NCI-H1694 treated with DMSO at 0.1 percent for 48 hours (cell line): Measurements from ENCODE around the gene GH1.
"Not testable (repeated sequence)": the region's sequence is repeated elsewhere in the genome, so short reads cannot be mapped to it uniquely, and the experiment has no call there.

Experiments
- DNase-seq: peaks from one replicate; lab custom pipeline; 2025; lab: John Stamatoyannopoulos, UW

GH1 gene

DNA sequence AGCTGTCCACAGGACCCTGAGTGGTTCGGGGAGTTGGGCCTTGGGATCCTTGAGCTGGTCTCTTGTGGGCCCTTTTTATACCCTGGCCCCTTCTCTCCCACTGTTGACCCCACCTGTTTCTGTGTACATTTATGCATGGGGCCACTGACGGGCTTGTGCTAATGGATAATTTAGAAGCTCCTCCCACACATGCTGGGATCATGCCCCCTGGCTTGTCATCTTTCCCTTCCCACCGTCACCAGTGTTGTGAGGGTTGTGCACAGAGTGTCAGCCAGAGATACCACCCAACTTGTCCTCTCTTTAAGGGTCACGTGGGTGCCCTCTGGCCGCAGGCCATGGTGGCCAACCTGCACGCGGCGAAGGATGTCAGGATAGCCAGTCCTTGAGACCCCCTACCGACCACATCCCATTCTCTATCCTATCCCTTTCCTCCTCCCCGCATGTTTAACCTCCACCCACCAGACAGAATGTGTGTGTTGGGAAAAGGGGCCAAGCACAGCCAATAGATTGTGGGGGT is at the start of gene GH1:
Gene GH1, minus strand, starts transcription at position 51 of the 517 bp plus-strand sequence. CDS start 63 bp downstream, outside the sequence.
- DNase-seq = not testable (repeated sequence)

GRCh38 chr17:63967953-63968352 is 49.3 kb upstream of the GH1 start:
- no peak for DNase-seq

- DNase-seq = no peak
Observed at GRCh38 chr17:63966646-63967264, 48.1 kb upstream of the GH1 start.

DNA sequence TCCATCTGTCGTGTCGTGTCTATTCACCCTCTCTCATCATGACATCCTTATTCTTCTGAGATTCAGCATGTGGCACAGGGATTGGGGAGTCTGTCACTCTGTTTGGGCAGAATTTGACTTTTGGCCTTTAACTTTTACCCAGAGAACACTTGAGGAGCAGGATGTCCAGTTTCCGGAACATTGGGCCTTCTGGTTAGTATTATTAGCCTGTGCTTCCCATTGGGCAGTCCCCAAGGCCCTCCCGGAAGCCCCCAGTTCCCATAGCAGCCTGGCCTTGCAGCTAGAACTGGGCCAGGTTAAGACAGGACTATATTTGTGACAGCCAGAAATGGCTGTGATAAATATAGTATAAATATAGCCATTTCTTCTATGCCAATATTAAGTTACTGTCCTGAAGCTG is 44.5 kb upstream of the GH1 start:
- DNase-seq = no peak

- DNase-seq = no peak
Observed at GRCh38 chr17:63962298-63962744, 43.7 kb upstream of the GH1 start.

GRCh38 chr17:63961355-63962212 is 42.9 kb upstream of the GH1 start:
- no peak for DNase-seq

DNA sequence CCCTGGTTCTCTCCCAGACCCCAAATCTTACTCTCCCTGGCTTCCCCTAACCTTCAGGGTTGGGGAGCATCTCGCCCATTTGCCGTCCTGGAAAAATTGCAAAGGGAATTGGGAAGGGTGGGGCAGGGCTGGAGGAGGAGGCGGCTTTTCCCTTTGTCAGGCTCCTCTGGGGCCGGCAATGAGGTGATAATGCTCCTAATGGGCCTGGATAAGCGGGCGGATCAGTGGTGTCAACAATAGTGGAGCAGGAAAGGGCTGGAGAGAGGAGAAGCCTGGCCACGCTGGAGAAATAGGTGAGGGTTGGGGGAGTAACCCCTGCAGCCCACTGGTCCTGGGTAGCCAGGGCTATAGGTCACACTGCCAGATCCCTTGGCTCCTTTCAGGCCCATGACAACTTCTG is 41.8 kb upstream of the GH1 start:
- no peak for DNase-seq

DNA sequence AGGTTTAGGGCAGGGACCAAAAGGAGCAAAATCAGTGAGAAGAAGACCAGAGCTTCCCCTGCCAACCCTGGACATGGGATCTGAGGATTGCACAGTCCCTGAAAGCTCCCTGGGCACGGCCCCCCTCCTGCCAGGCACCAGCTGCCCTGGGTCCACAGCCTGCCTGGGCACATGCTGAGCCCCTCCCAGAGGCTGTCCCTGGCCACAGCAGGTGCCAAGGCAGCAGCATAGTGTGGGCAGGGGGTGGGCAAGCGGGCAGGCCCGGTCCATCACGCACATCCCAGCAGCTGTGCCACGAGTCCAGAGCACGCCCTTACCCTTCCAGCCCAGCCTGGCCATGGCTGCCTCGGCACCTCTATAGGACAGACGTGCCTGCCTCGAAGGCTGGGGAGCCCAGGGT is 41.4 kb upstream of the GH1 start:
- no peak for DNase-seq

DNA sequence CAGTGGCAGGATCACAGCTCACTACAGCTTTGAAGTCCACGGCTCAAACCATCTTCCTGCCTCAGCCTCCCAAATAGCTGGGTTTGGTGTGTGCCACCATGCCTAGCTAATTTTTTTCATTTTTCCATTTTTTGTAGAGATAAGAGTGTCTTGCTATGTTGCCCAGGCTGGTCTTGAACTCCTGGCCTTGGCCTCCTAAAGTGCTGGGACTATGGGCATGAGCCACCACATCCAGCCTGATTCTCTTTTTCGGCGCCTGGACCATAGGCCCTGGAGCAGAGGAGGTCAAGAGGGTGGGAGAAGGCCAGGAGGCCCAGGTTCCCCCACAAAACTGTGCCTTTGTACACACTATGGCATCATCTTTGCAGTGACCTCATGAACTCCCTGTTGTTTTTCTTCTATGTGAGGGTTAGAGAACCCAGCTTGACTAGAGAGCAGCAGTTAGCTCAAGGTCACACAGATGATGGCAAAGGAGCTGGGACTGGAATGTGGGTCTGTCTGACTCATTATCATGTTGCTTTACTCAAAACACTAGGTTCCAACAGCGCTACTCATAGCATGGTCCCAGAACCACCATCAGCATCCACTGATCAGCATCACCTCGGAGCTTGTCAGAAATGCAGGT is 37.8 kb upstream of the GH1 start:
- DNase-seq = no peak

DNA sequence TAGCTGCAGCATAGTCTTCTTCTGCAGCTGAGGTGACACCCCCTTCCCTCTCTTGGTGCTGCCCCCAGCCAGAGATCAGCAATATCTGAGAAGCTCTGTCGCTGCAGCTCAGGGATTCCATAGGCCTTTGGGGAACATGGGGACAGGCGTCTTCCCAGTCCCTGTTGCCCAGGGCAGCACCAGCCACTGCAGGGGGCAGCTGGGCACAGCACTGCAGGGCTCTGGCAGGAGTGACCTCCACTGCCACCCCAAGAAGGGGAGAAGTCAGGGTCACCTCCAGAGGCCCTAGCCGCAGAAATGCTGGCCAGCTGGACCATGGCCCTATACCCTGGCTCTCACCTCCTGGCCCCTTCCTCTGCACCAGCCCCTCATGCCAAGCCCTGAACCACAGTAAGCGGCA is 37.2 kb upstream of the GH1 start:
- no peak for DNase-seq

DNA sequence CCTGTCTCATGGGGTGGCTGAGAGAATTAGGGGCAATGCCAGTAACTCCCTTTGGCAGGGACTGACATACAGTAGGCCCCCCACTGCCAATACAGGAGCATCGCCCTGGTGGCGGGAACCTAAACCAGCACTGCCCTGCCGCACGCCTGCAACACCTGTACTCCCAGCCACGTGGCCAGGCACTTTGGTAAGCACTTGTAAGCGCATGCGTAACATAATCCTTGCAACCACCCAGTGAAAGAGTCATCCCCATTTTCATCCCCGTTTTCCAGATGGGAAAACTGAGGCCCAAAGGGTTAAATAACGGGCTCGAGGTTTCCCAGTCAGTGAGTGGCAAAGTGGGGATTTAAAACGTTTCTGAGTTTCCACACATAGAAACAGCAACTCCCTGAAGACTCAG is 36.6 kb upstream of the GH1 start:
- DNase-seq = no peak

GRCh38 chr17:63954402-63955063 is 35.9 kb upstream of the GH1 start:
- no peak for DNase-seq

DNA sequence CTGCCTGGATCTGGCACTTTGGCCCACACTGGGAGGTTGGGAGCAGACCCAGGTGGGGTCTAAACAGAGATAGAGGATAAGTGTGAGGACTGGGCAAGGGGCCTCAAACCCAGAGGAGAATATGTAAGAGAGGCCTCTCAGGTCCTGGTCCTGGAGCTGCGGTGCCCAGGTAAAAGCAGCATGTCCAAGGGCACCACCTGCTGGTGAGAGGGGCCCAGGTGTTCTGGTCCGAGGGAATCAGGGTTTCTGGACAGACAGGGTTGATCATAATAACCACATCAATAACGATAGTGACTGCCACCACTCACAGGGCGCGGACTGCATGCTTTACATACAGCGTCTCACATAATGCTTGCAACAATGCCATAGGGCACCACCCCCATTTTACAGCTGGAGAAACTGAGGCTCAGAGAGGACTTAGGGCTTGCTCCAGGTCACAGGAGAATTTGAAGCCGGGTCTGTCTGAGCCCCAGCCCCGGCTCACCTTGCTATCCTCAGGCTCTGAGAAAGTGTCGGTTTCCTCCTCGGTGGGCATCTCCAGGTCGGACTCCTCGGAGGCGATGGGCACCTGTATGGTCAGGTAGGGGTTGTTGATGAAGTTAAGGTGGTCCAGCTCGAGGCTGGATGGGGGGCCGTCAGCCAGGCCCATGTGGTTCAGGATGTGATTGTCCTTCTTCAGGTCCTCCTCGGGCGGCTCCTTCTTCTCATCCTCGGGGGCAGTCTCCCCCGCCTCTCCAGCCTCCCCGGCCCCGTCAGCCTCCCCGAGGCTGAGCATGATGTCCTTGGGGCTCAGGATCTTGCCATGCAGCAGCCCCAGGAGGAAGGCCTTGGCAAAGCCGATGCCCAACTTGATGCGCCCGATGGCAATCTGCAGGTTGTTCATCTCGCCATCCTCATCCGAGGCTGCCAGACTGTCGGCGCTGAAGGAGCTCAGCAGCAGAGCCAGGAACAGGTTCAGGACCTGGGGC is 32.6 kb upstream of the GH1 start:
- DNase-seq = no peak

GRCh38 chr17:63949576-63950250 is 31.1 kb upstream of the GH1 start:
- DNase-seq = no peak

GRCh38 chr17:63948521-63948920 is 29.9 kb upstream of the GH1 start:
- DNase-seq = no peak

DNA sequence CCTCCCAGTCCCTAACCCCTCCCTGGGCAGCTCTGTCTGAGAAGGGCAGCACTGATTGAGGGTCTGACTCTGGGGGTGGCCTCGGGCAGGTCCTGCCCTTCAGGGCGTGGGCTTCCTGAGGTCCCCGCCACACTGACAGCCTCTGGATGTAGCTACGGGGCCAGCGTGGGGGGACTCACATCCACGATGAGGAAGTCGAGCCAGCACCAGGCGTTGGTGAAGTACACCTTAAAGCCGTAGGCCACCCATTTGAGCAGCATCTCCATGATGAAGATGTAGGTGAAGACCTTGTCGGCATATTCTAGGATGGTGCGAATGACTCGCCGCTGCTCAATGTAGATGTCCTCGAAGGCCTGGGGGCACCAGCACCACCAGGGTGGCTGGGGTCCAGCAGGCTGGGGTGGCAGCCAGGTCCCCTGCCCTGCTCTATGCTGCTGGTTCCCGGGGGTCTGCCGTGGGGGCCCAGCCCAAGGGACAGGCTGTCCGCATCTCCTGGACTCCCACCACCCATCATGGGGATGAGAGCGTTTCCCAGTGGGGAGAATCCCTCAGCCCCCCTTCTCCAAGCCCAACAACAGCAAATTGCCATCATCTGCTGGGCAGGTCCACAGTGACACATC is 29.2 kb upstream of the GH1 start:
- no peak for DNase-seq

- peak; percentile 15 for DNase-seq
Observed at GRCh38 chr17:63946440-63947363, 28.1 kb upstream of the GH1 start.

- DNase-seq = no peak
Observed at GRCh38 chr17:63945784-63946439, 27.3 kb upstream of the GH1 start.
